Body of pancreas (tissue), 4 donors: ENCODE data around the gene UBB.

Experiments
- CTCF ChIP-seq, 7 experiments: fragments of 450-650 bp in 4 of 7; fragments of 200-600 bp in 3 of 7; sonication (generic) in 3 of 7; IDR thresholded peaks; one replicate each; pipeline ENCODE4 v1.5.1; 2016 to 2019; ENCODE audit warnings: antibody characterized with exemption in 7 of 7
- POLR2A ChIP-seq, 3 donors: fragments of 450-650 bp; IDR thresholded peaks; one replicate each; pipeline ENCODE4 v1.6.1; 2016; ENCODE audit warnings: antibody characterized with exemption in 3 of 3, mild to moderate bottlenecking in 2 of 3

GRCh38 chr17:16348586-16348985 lies 32.3 kb upstream of the UBB start:
- no peak for TF ChIP-seq POLR2A (IDR thresholded peaks at IDR 0.05)
- TF ChIP-seq CTCF (IDR thresholded peaks at IDR 0.05) = no peak
